GM19463 (cell line): ENCODE measurements around the gene SHLD1.

Experiments used
- ATAC-seq: cut with Tn5 transposase; IDR thresholded peaks from one replicate; pipeline ENCODE4 v1.9.1; 2021; ENCODE audit warnings: mild to moderate bottlenecking, moderate library complexity; ENCODE audit not compliant: unreplicated experiment

SHLD1 gene

DNA sequence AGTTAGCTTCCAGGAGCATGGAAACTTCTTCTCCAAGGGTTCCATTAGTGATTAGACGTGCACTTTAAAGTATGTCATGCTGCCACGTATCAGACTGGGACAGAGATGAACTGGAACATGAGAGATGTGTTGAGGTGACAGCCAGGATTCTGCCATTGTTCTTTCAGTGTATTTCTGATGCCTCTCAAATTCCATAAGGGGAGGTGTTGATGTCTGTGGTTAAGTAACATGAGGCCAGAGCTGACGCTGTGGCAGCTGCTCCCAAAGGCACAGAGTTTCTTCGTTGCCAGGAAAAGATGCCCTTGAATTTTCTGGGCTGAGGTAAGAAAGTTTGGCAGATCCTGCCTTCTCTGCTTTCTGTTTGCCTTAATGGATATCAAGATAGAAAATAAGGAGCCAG is 136.6 kb downstream of the SHLD1 start:
- ATAC-seq, result no peak

DNA sequence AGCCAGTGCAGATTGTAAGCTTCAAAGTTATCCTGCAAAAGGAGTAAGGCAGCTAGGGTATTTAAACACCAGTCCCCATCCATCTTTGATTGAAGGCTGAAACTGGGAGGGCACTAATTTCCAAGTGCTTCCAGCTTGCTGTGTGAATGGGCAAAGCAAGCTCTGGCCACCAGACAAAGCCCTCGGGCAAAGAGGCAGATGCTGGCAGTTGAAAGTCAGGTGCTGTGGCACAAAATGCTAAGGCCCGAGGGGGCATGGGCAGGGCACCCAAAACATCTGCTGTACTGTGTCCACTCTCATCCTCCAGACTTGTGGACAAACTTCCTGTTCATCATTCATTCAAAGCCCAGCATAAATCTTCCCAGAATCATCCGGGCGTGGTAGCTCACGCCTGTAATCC is 137.2 kb downstream of the SHLD1 start:
- no peak for ATAC-seq

DNA sequence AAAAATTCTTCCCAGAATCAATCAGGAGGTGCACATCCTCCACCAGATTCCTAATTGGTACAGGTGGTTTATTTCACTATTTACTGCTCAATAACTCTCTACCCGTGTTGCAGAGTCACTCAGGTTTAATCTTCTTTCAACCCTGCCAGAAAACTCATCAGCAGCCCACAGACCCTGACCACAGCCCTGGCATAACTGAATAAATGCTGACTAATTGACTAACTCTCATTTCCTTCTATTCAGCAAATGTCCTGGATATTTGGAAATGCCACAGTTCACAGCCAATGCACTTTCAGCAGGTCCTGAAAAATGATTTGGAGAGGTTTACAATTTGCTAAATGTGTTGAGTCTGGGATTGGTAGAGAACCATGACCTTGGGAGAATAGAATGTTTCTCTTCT is 137.8 kb downstream of the SHLD1 start:
- no peak for ATAC-seq

DNA sequence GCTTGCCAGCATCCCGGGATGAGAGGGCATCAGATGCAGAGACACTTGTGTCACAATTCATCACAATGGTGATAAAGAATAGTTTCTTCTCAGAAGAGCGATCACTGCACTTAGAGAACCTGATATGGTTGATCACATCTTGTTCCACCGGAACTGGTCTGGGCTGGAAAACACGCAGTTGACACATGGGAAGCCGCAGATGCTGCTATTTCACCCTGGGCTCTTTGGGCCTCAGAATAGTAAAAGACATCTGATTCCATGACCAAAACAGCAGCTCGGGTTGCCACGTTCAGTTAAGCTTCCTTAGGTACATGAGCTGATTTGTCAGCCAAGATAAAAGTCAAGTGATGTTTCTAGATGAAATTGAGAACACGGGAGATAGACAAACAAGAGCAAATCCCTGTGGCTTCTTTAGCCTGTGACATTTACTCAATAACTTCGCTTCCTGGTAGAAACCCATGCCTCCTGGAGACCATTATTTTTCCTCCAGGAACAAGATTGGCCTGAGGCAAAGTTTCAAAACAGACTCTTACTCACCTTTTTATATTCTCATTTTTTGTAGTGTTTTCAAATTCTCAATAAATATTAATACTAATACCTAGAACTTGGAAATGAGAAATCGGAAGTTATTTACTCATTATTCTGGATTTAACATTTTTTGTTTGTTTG is 140.7 kb downstream of the SHLD1 start:
- ATAC-seq, result no peak

DNA sequence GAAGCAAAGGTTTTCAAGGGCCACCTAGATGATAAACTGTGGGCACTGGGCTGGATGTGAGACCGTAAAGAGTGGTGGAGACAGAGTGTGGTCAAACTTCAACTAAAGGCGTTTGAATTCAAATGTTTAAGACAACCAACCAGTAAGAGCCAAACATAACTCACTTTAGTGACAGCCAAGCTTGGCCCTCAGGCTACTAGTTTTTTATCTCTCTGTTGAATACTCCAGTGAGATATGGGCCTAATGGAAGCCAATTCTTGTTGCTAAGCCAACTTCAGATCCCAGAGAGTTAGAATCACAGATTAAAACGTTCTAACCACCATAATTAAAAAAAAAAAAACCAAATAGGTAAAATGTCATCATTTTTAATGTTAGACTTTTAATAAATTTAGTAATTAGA is 142.9 kb downstream of the SHLD1 start:
- no peak for ATAC-seq

DNA sequence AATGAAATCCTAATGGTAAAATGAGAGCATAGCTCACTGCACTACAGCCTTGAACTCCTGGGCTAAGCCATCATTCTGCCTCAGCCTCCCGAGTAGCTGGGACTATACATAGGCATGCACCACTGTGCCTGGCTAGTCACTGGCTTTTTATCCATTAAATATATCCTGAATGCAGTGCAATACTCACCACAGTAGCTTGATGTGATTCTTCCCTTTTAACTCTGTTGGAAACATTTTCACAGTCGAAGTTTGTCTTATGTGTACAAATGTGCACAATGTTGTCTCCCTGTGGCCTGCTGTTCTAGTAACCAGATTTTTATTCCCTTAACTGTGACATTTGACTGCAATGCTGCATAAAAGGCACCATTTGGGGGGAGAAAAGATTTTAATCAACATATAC is 143.4 kb downstream of the SHLD1 start:
- no peak for ATAC-seq

DNA sequence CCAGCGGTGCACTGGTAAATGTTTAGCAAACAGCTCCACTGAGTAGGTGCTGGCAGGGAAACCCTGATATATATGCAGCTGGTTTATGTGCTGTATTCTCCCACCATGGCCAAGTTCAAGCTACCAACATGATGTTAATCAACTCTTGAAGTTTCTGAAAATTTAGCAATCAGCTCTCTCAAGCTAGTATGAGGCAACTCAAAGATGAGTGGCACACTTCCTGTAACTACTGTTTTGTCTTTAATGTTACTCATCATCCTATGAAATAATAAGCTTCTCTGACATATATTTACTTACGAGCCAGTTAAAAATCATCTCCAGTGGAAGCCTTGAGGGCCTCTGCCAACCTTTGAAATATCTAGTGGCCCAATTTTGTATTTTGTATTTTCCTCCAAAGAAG is 145.4 kb downstream of the SHLD1 start:
- ATAC-seq, result no peak

DNA sequence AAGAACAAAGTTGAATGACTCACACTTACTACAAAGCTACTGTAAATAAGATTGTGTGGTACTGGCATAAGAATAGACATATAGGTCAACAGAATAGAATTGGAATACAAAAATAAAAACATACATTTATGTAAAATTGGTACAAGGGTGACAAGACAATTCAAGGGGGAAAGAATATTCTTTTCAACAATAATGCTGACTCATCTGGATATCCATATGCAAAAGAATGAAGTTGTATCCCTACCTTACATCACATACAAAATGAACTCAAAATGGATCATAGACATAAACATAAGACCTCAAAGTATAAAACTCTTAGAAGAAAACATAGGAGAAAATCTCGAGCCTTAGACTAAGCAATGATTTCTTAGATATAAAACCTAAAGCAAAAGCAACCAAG is 149.2 kb downstream of the SHLD1 start:
- ATAC-seq, result no peak

DNA sequence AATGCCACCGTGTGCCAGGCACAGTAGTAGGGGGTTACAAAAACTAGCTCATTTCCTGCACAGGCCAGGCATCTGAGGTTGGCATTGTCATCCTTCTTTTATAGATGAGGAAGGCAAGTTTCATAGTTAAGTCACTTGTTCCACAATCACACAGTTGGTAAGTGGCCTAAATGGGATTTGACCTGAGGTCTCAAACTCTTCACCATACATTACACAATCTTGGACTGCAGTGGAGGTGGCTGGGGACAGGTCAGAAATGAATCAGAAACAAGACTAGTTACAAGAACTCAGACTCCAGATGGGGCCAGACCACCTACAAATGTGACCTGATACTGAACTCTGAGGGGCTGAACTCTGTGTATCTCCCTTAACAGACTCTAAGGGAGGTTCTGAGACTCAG is 150.7 kb downstream of the SHLD1 start:
- no peak for ATAC-seq

DNA sequence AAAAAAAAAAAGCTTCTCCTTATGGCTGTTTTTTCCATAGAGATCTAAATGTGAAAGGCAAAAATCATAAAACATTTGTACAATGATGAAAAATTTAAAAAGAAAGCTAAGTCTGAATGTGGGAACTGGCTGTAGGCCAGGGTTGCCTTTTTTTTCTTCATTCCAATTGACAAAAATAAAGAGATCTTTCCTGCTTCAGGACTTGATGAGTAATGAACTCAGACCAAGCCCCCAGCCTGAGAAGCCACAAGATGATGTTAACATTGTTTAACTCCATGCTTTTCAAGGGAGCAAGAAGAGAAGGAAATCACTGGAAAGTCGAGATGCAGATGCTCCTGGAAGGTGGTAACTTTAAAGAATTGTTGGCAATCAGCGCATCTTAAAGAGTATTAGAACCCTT is 158.8 kb downstream of the SHLD1 start:
- ATAC-seq, result no peak

DNA sequence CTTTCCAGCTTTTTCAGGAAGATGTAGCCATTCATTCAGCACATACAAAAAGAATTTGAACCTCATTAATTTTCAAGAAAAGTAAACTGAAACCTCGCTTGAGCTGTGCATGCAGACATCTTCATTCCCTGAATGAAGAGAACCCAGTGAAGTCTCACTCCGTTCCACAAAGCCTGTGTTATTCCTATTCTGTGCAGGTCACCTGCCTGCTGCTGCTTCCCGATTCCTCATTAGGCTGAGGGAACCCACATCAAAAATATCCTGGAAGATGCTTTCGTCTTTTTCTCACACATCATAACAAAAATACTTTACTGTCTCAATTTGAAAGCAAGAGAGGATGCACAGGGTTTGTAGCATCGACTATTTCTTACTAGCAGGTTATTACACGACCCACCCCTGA is 160.0 kb downstream of the SHLD1 start:
- ATAC-seq, result no peak

DNA sequence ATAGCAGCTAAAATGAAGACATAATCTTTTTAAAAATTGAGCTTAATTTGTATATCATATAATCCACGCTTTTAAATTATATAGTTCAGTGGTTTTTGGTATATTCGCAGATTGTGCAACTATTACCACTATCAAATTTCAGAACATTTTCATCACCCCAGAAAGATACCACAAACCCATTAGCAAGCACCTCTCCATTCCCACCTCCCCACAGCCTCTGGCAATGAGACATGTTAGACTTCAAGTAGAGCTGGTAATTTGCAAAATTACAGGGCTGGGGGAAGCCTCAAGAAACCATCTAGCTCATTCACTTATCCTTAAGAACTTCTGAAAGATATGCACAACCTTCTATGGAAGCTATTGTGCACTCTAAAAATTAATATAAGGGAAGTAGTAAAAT is 163.0 kb downstream of the SHLD1 start:
- ATAC-seq, result no peak
